HG03095 (cell line): Measurements from ENCODE around the gene USHBP1.

Source experiments
- ATAC-seq: cut with Tn5 transposase; IDR thresholded peaks from one replicate; pipeline ENCODE4 v1.9.1; 2021; ENCODE audit warnings: moderate library complexity; ENCODE audit not compliant: unreplicated experiment

The USHBP1 gene

GRCh38 chr19:17263712-17264640, 569 bp downstream of the USHBP1 start:
- no peak for ATAC-seq

DNA sequence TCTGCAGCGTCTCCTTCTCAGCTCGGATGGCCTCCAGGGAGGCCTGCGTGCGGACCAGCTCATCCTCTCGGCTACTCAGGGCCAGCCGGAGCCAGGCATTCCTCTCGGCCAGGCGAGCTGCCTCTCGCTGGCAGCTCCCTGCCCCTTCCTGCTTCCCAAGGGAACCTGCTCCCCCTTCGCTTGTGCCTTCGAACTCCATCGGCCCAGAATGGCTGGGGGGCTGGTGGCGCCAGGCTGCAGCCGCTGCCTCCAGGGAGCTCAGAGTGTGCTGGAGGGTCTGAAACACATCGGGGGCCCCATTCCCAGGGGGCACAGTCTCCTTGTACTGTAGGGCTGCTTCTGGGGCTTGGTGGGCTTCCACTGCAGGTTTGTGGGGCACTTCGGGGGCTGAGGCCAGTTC, 2.0 kb downstream of the USHBP1 start:
- no peak for ATAC-seq

- peak; percentile 69 for ATAC-seq
Observed at GRCh38 chr19:17260842-17261325, 3.7 kb downstream of the USHBP1 start.

GRCh38 chr19:17259934-17260333, 4.6 kb downstream of the USHBP1 start:
- ATAC-seq = no peak

DNA sequence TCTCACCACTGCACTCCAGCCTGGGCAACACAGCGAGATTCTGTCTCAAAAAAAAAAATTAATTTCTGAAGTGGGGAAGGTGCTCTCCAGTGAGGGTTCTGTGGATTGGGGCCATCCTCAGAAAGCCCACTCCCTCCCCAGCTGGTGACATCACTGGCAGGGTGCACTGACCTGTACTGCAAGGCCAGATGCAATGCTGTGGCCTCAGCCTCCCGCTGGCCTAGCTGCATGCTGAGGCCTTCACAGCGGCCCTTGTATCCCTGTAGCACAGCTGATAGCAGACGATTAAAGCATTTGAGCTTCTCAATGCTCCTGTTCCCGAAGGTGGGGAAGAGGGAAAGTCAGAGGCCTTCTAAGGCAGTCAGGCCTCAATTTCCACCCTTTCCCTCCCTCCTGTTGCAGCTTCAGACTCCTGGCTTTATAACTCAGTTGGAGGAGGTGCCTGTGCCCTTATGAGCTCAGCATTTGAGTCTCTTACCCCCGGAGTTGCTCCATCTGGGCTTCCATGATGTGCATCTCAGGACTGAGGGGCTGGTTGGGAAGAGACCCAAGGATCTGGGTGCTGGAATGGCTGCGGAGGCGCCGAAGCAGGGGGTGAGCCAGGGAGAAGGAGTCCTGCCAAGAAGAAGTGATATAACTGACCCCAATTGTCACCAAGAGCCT, 5.3 kb downstream of the USHBP1 start:
- ATAC-seq = no peak

DNA sequence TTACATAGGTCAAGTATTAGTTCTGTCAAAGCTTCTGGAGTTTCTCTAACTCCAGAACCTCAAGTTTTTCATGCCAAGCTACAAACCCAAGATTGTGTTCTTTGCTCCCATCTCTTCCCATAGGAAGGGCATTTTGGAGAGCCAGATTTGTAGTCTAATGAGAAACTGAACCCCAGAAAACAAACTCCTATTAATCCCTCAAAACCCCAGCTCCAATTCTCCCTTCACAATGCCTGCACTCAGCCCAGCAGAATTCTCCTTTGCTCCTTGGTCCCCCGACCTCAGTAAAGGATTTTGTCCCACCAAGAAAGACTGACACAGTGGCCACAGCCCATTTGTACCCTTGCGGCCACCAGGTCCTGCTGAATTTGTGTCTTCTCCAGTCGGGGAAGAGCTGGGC, 8.4 kb downstream of the USHBP1 start:
- no peak for ATAC-seq

- ATAC-seq = no peak
Observed at GRCh38 chr19:17255150-17255621, 9.4 kb downstream of the USHBP1 start.

DNA sequence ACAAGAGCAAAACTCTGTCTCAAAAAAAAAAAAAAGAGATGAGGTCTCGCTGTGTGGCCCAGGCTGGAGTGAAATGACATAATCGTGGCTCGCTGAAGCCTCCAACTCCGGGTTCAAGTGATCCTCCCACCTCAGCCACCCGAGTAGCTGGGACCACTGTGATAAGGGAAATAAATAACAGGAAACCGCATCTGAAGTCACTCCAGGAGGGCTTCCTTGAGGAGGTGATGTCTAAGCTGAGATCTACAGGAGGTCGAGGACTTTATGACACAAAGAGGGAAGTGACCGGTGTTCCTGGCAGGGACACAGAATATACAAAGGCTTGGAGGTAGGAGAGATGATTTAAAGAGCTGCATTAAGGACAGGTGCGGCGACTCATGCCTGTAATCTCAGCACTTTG, 9.9 kb downstream of the USHBP1 start:
- ATAC-seq = no peak

- ATAC-seq = no peak
Observed at GRCh38 chr19:17249887-17250548, 14.5 kb downstream of the USHBP1 start.

DNA sequence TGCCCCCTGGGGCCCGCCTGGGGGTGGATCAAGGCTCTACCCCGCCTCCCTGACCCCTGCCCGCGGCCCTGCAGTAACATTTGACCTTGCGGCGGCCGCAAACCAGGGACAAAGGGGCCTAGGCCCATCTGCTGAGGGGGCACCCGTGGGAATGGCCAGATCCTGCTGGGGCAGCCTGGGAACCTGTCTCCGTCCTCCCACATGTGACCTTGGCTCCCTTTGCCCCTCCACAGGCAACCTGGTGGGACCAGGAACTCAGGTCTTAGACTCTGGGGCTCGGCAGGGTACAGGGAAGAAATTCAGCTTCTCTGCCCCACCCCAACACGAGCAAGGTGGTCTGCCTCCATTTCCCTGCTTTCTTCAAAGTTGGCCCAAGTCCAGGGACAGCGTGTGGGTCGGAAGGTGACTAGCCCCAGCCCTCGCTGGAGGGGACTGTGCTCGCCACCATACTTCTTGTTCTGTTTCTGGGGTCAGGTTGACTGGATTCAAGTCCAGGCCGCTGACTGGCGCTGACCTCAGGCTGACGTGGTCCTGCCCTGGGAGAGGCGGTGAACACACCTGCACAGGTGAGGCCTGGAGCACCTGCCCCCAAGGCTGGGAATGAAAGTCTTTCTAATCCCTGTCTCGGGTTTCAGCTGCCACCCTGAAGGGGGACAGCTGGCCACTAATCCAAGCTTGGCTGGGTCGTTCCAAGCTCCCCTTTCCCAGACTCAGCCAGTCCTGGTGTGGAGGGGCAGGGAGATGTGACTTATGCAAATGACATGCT, 16.4 kb downstream of the USHBP1 start:
- ATAC-seq = no peak

GRCh38 chr19:17246681-17247425, 17.7 kb downstream of the USHBP1 start:
- no peak for ATAC-seq

GRCh38 chr19:17245535-17245984, 19.0 kb downstream of the USHBP1 start, which contains the start of gene NR2F6:
TSS of gene NR2F6 (minus strand) at chr19:17245919. CDS start at chr19:17245220, 699 bp downstream.
- no peak for ATAC-seq

DNA sequence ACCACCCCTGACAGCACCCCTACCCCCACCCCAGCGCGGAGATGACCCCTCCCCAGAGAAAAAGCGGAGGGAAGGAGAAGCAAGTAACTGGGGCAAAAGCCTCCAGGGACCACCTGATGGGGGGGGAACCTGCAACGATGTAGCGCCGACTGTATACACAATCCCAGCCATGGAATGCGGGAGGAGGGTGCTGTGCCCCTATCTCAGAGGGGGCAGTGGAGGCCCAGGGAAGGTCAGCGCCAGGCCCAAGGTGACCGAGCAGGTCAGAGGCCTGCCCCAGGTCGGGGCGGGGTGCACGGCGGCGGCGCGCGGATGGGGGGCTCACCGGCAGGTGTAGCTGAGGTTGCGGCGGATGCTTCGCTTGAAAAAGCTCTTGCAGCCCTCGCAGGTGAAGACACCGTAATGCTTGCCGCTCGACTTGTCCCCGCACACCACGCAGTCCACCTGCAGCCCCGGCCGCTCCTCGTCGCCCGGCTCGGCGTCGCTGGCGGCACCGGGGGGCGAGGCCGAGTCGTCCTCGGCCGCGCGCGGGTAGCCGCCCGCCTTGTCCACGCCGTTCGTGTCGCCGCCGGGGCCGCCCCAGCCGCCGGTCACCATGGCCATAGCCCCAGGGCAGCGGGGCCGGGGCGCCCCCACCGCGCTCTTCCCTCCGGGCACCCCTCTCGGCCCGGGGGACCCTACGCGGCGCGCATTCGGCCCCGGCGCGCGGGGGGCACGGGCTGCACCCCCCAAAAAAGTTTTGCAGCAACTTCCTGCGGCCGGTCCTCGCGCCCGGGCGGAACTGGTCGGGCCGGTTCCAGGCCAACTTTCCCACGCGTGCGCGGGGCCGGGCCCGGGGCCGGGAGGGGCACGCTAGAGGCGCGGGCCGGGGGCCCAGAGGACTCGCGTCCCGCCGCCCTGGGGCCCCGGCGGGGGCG, 19.7 kb downstream of the USHBP1 start:
- no peak for ATAC-seq

- no peak for ATAC-seq
Observed at GRCh38 chr19:17243830-17244617, 20.5 kb downstream of the USHBP1 start.

- no peak for ATAC-seq
Observed at GRCh38 chr19:17243211-17243829, 21.2 kb downstream of the USHBP1 start.

DNA sequence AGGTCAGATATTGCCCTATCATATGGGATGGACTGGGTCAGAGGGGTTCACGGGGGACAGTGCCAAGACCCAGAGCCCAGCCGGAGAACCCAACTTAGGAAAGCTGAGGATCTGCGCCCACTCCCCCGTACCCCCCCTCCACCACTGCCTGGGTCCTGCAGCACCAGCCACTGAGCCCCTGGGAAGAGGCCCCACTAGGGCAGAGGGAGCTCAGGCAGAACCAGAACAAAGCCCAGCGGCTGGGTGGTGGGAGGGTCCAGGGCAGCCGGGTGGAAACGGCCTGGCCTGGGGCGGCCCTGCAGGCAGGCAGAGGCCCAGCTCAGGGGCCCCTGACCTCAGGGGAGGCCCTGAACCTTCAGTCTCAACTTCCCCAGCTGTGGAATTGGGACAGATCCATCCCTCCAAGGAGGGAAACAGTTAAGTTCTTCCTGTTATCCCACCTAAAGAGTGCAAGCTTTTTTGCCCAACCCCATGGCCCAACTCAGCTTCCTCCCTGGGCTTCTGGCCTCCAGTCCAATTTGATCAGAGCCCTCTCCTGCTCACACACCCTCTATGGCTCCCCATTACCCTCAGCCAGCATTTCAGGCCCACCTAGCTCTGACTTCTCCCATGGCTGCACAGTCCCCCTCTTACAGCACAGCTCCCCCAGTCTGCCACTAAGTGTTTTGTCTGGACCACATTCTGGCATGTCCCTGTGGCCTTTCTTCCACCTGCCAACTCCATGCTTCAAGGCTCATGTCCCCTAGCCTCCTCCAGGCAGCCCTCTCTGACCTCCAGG, 21.9 kb downstream of the USHBP1 start:
- no peak for ATAC-seq
